GM18526 (cell line): ENCODE measurements around the gene CFAP53.

Experiments used
- POLR2A ChIP-seq: IDR thresholded peaks from 3 replicates; pipeline ENCODE4 v1.6.1; 2011; ENCODE audit not compliant: insufficient read length; ENCODE audit errors: extremely low read depth

Gene CFAP53

GRCh38 chr18:50297621-50298442 lies 31.5 kb upstream of the CFAP53 start:
- TF ChIP-seq POLR2A: no peak

- no peak for TF ChIP-seq POLR2A
Observed at GRCh38 chr18:50293039-50293438, 26.7 kb upstream of the CFAP53 start.

GRCh38 chr18:50289108-50289443 lies 22.8 kb upstream of the CFAP53 start:
- no peak for TF ChIP-seq POLR2A

- TF ChIP-seq POLR2A: peak; percentile 75
Observed at GRCh38 chr18:50287441-50288347, 21.4 kb upstream of the CFAP53 start, which contains the start of gene CXXC1. Gene CXXC1 (minus strand): TSS chr18:50287692. CDS start chr18:50287589, 103 bp downstream.

- TF ChIP-seq POLR2A: no peak
Observed at GRCh38 chr18:50287028-50287440, 20.7 kb upstream of the CFAP53 start.

GRCh38 chr18:50286391-50287027 lies 20.2 kb upstream of the CFAP53 start:
- TF ChIP-seq POLR2A: no peak

- no peak for TF ChIP-seq POLR2A
Observed at GRCh38 chr18:50285631-50286321, 19.5 kb upstream of the CFAP53 start.

GRCh38 chr18:50285071-50285470 lies 18.8 kb upstream of the CFAP53 start:
- TF ChIP-seq POLR2A: no peak

- TF ChIP-seq POLR2A: no peak
Observed at GRCh38 chr18:50284255-50284885, 18.1 kb upstream of the CFAP53 start.

- no peak for TF ChIP-seq POLR2A
Observed at GRCh38 chr18:50283469-50284209, 17.3 kb upstream of the CFAP53 start.

- no peak for TF ChIP-seq POLR2A
Observed at GRCh38 chr18:50282521-50283335, 16.4 kb upstream of the CFAP53 start.

GRCh38 chr18:50281972-50282520 lies 15.8 kb upstream of the CFAP53 start:
- TF ChIP-seq POLR2A: no peak
